ENCODE measurements around the gene RCN1.

Gene RCN1

GRCh38 chr11:32105871-32106560 lies 15.1 kb downstream of the RCN1 start:
- Histone ChIP-seq H3K36me3 (no peaks in the 10 kb centered on the region), H3K4me1 (no peaks in the 10 kb centered on the region), H3K9me3 (no peaks in the 10 kb centered on the region), H3K27me3 (no peaks in the 10 kb centered on the region), H3K4me3 (ENCODE audit: low read depth, low read length) (no peak overlapping the region)
- TF ChIP-seq CTCF (IDR thresholded peaks at IDR 0.05; ENCODE audit: low read depth, low read length), result no peak
- no peak for DNase-seq

GRCh38 chr11:32107647-32108046 lies 16.8 kb downstream of the RCN1 start:
- Histone ChIP-seq H3K9me3 (no peaks in the 10 kb centered on the region), H3K4me3 (ENCODE audit: low read depth, low read length) (no peak overlapping the region), H3K4me1 (no peaks in the 10 kb centered on the region), H3K36me3 (no peaks in the 10 kb centered on the region), H3K27me3 (no peaks in the 10 kb centered on the region)
- no peak for DNase-seq
- no peak for TF ChIP-seq CTCF (IDR thresholded peaks at IDR 0.05; ENCODE audit: low read depth, low read length)

- H3K27me3 ChIP-seq, result no peaks in the 10 kb centered on the region
- no peak overlapping the region for H3K4me3 ChIP-seq (ENCODE audit: low read depth, low read length)
- no peaks in the 10 kb centered on the region for H3K9me3 ChIP-seq
- no peaks in the 10 kb centered on the region for H3K36me3 ChIP-seq
- H3K4me1 ChIP-seq, result no peaks in the 10 kb centered on the region
- DNase-seq, result no peak
- TF ChIP-seq CTCF (IDR thresholded peaks at IDR 0.05; ENCODE audit: low read depth, low read length), result no peak
Observed at GRCh38 chr11:32108576-32108975, 17.7 kb downstream of the RCN1 start.

- TF ChIP-seq CTCF (IDR thresholded peaks at IDR 0.05; ENCODE audit: low read depth, low read length), result no peak
- no peaks in the 10 kb centered on the region for H3K36me3 ChIP-seq
- no peaks in the 10 kb centered on the region for H3K27me3 ChIP-seq
- no peak overlapping the region for H3K4me3 ChIP-seq (ENCODE audit: low read depth, low read length)
- H3K4me1 ChIP-seq, result no peaks in the 10 kb centered on the region
- H3K9me3 ChIP-seq, result no peaks in the 10 kb centered on the region
- no peak for DNase-seq
Observed at GRCh38 chr11:32109138-32109537, 18.3 kb downstream of the RCN1 start.

- DNase-seq, result no peak
- TF ChIP-seq CTCF (IDR thresholded peaks at IDR 0.05; ENCODE audit: low read depth, low read length), result no peak
- Histone ChIP-seq H3K9me3 (no peaks in the 10 kb centered on the region), H3K4me3 (ENCODE audit: low read depth, low read length) (no peak overlapping the region), H3K36me3 (no peaks in the 10 kb centered on the region), H3K4me1 (no peaks in the 10 kb centered on the region), H3K27me3 (no peaks in the 10 kb centered on the region)
Observed at GRCh38 chr11:32109592-32109991, 18.7 kb downstream of the RCN1 start.

- Histone ChIP-seq H3K4me1 (no peaks in the 10 kb centered on the region), H3K36me3 (no peaks in the 10 kb centered on the region), H3K9me3 (no peaks in the 10 kb centered on the region), H3K4me3 (ENCODE audit: low read depth, low read length) (no peak overlapping the region), H3K27me3 (no peaks in the 10 kb centered on the region)
- no peak for TF ChIP-seq CTCF (IDR thresholded peaks at IDR 0.05; ENCODE audit: low read depth, low read length)
- DNase-seq, result no peak
Observed at GRCh38 chr11:32110795-32111194, 19.9 kb downstream of the RCN1 start.
